Keratinocyte (primary cell): ENCODE measurements around the gene EBNA1BP2. TPM values are rescaled to one million over a fixed set of nuclear protein-coding genes. Genes with fewer than 3 reads are reported as not detected.

ENCODE experiments used
- DNase-seq: peaks from one replicate; pipeline ENCODE4 v3.0.0-alpha.2; 2011; ENCODE audit warnings: low read depth, missing footprints, low spot score
- FAIRE-seq: peaks from 2 replicates; lab custom pipeline; 2011; peaks lifted over from hg19 to GRCh38; lab: Jason Lieb, UNC
- H2AFZ ChIP-seq: 2 replicates; pipeline ENCODE4 v1.6.0; 2012; ENCODE audit warnings: low read length, control low read depth, inconsistent platforms; ENCODE audit not compliant: control insufficient read depth
- H3K27ac ChIP-seq: 2 replicates; pipeline ENCODE4 v1.5.1; 2011; ENCODE audit warnings: low read length; ENCODE audit not compliant: control insufficient read depth, insufficient read depth
- H3K27me3 ChIP-seq: 3 replicates; pipeline ENCODE4 v1.6.0; 2011; ENCODE audit warnings: low read length; ENCODE audit not compliant: control insufficient read depth, insufficient read depth; ENCODE audit errors: extremely low read depth
- H3K36me3 ChIP-seq, 2 experiments: 2 replicates in 1 of 2; 3 replicates in 1 of 2; pipeline ENCODE4 v1.5.1; 2011; ENCODE audit warnings: low read length in 2 of 2, mild to moderate bottlenecking in 1 of 2; ENCODE audit not compliant: control insufficient read depth in 2 of 2, insufficient read depth in 2 of 2; ENCODE audit errors: extremely low read depth in 1 of 2
- H3K4me1 ChIP-seq: 3 replicates; pipeline ENCODE4 v1.5.1; 2011; ENCODE audit warnings: low read length; ENCODE audit not compliant: control insufficient read depth, insufficient read depth; ENCODE audit errors: extremely low read depth
- H3K4me2 ChIP-seq: 3 replicates; pipeline ENCODE4 v1.6.0; 2011; ENCODE audit warnings: low read depth, low read length; ENCODE audit not compliant: control insufficient read depth, insufficient read depth; ENCODE audit errors: extremely low read depth
- H3K4me3 ChIP-seq, 3 experiments: fragments of 200-600 bp in 1 of 3; sonication (generic) in 1 of 3; 2 replicates in 2 of 3; 3 replicates in 1 of 3; pipeline ENCODE4 v1.5.1; 2011 to 2016; ENCODE audit warnings: low read length in 3 of 3, mild to moderate bottlenecking in 3 of 3, control low read depth in 2 of 3, inconsistent platforms in 1 of 3, low read depth in 1 of 3, mixed read lengths in 1 of 3, mixed run types in 1 of 3, moderate library complexity in 1 of 3; ENCODE audit not compliant: control insufficient read depth in 2 of 3, insufficient read depth in 2 of 3; ENCODE audit errors: extremely low read depth in 1 of 3
- H3K79me2 ChIP-seq: 2 replicates; pipeline ENCODE4 v1.6.0; 2012; ENCODE audit warnings: low read length; ENCODE audit not compliant: control insufficient read depth, insufficient read depth
- H3K9ac ChIP-seq: 3 replicates; pipeline ENCODE4 v1.6.0; 2011; ENCODE audit warnings: low read length; ENCODE audit not compliant: control insufficient read depth, insufficient read depth; ENCODE audit errors: extremely low read depth
- H3K9me1 ChIP-seq: 3 replicates; pipeline ENCODE4 v1.6.0; 2011; ENCODE audit warnings: low read length; ENCODE audit not compliant: control insufficient read depth, insufficient read depth; ENCODE audit errors: extremely low read depth
- H3K9me3 ChIP-seq: 2 replicates; pipeline ENCODE4 v1.5.1; 2012; ENCODE audit warnings: low read depth, low read length; ENCODE audit not compliant: control insufficient read depth
- H4K20me1 ChIP-seq: 3 replicates; pipeline ENCODE4 v1.6.0; 2011; ENCODE audit warnings: low read length; ENCODE audit not compliant: control insufficient read depth, insufficient read depth; ENCODE audit errors: extremely low read depth
- EZH2 ChIP-seq: IDR thresholded peaks from one replicate; pipeline ENCODE4 v1.6.1; 2012; ENCODE audit warnings: inconsistent platforms, mild to moderate bottlenecking, low read length, moderate library complexity
- dilution Hi-C: fragments of 300-500 bp; cut with MboI; formaldehyde crosslinking; loops from one replicate; pipeline ENCODE4 v1.7.0; 2020; ENCODE audit warnings: low sequenced_read_pairs; ENCODE audit not compliant: extremely low pct_ligation_motif_present
- polyA plus RNA-seq, 5 experiments: library from polyadenylated mRNA; depleted of rRNA in 3 of 5; stranded (reverse) in 3 of 5; stranded (forward) in 1 of 5; unstranded in 1 of 5; fragments of >200 nt; gene quantifications; 1 replicate in 1 of 5; 2 replicates in 3 of 5; 3 replicates in 1 of 5; pipeline versions ENCODE4 v1.2.1 to v1.2.3, GENCODE V29; 2011 to 2012; ENCODE audit warnings: missing spikeins in 2 of 5, low read depth in 1 of 5, low replicate concordance in 1 of 5
- TF ChIP-seq, protein P1 (sequence below), 3 experiments: IDR thresholded peaks in 1 of 3; conservative IDR thresholded peaks in 1 of 3; optimal IDR thresholded peaks in 1 of 3; 2 replicates in 2 of 3; 3 replicates in 1 of 3; pipeline versions ENCODE3 to v1.5.1; 2011; ENCODE audit warnings: low read length in 3 of 3, mild to moderate bottlenecking in 3 of 3, moderate library complexity in 2 of 3, control low read depth in 1 of 3, inconsistent platforms in 1 of 3; ENCODE audit not compliant: insufficient read depth in 2 of 3; ENCODE audit errors: extremely low read depth in 1 of 3

The EBNA1BP2 gene
- polyA plus RNA-seq, 1 donor (not counting 4 experiments of a cell fraction or from before 2014, with no cell fraction given): 122 TPM

DNA sequence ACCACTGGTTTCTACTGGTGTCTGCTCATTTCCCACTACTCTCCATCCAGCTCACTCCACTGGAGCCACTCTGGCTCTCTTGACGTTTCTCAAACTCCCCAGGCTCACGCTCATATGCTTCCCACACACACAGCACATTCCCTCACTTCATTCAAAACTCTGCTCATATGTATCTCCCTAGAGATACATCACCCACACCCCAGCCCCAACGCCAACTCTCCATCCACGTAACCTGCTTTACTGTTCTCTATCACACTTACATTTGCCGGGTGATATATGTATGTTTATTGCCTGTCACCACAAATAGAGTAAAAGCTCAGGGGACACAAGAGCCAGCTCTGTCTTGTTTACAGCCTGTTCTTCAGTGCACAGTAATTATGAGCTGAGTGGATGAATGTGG lies 22.2 kb downstream of the EBNA1BP2 start:
- dilution Hi-C loops: no loop called here
- FAIRE-seq (no peak), DNase-seq (no peak)

DNA sequence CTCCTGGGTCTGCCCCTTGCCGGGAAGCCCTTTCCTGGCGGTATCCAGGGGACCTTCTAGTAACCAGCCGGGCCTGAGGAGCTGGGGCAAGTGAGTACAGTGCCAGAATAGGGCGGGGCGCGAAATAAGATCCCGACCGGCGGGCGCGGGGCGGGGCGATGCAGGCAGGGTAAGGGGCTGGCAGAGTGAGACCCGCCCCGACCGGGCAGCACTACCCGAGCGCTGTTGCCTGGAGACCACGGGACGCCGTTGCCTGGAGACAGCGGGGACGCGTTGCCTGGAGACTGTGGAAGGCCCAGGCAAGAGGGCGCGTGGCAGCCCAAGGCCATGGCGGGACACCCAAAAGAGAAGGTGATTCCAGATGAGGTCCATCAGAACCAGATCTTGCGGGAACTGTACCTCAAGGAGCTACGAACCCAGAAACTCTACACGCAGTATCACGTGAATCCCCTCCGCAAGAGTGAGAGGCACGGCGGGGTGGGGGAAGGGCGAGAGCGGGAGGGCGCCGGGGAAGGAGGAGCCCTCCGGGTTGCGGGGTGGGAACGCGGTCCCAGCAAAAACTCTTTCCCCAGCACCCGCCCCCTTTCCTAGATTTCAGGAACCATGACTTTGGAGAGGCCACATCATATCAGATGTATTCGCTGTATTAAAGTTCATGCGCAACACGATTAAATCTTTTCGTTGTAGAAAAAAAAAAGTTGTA lies 24.3 kb downstream of the EBNA1BP2 start:
- Histone ChIP-seq H3K9me3 (no peaks in the 10 kb centered on the region), H3K27me3 (no peaks in the 10 kb centered on the region), H2AFZ (peak overlapping the region; percentile 84), H3K9me1 (no peaks in the 10 kb centered on the region), H3K36me3 (no peaks in the 10 kb centered on the region), H3K4me3 (peak overlapping the region; percentile 27 to 73 (median 47)), H3K79me2 (no peaks in the 10 kb centered on the region), H3K4me2 (peak overlapping the region; percentile 78), H3K9ac (peak overlapping the region; percentile 57), H3K4me1 (peaks cover 19% of the 10 kb centered on the region), H3K27ac (no peak overlapping the region), H4K20me1 (no peaks in the 10 kb centered on the region)
- dilution Hi-C loops: no loop called here
- FAIRE-seq (peak; percentile 5), DNase-seq (no peak)
- no peak for TF ChIP-seq EZH2
- TF ChIP-seq, protein P1, sequence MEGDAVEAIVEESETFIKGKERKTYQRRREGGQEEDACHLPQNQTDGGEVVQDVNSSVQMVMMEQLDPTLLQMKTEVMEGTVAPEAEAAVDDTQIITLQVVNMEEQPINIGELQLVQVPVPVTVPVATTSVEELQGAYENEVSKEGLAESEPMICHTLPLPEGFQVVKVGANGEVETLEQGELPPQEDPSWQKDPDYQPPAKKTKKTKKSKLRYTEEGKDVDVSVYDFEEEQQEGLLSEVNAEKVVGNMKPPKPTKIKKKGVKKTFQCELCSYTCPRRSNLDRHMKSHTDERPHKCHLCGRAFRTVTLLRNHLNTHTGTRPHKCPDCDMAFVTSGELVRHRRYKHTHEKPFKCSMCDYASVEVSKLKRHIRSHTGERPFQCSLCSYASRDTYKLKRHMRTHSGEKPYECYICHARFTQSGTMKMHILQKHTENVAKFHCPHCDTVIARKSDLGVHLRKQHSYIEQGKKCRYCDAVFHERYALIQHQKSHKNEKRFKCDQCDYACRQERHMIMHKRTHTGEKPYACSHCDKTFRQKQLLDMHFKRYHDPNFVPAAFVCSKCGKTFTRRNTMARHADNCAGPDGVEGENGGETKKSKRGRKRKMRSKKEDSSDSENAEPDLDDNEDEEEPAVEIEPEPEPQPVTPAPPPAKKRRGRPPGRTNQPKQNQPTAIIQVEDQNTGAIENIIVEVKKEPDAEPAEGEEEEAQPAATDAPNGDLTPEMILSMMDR (optimal IDR thresholded peaks at IDR 0.05 in 1 of 3, IDR thresholded peaks at IDR 0.05 in 1 of 3, conservative IDR thresholded peaks at IDR 0.05 in 1 of 3; ENCODE audit: extremely low read depth in 1 of 3, insufficient read depth in 2 of 3, low read length in 3 of 3): no peak

More for the DNA sequence above, 22.2 kb downstream of the EBNA1BP2 start:
- Histone ChIP-seq H3K27ac (no peak overlapping the region), H3K79me2 (no peaks in the 10 kb centered on the region), H3K4me2 (no peak overlapping the region), H3K9me3 (no peaks in the 10 kb centered on the region), H3K9ac (no peak overlapping the region), H3K27me3 (no peaks in the 10 kb centered on the region), H2AFZ (no peak overlapping the region), H3K4me3 (no peak overlapping the region), H3K4me1 (peaks cover 22% of the 10 kb centered on the region), H3K36me3 (no peaks in the 10 kb centered on the region), H4K20me1 (no peaks in the 10 kb centered on the region), H3K9me1 (no peaks in the 10 kb centered on the region)
- TF ChIP-seq, protein P1 (optimal IDR thresholded peaks at IDR 0.05 in 1 of 3, IDR thresholded peaks at IDR 0.05 in 1 of 3, conservative IDR thresholded peaks at IDR 0.05 in 1 of 3; ENCODE audit: extremely low read depth in 1 of 3, insufficient read depth in 2 of 3, low read length in 3 of 3): no peak
- no peak for TF ChIP-seq EZH2
